ENCODE results near the gene FARS2. TPM values are rescaled to one million over a fixed set of nuclear protein-coding genes. Genes with fewer than 3 reads are reported as not detected.

FARS2 gene
- total and polyA plus RNA-seq, 2 donors (not counting 3 experiments of a cell fraction or from before 2014, with no cell fraction given) = 20.2 to 20.5 TPM

DNA sequence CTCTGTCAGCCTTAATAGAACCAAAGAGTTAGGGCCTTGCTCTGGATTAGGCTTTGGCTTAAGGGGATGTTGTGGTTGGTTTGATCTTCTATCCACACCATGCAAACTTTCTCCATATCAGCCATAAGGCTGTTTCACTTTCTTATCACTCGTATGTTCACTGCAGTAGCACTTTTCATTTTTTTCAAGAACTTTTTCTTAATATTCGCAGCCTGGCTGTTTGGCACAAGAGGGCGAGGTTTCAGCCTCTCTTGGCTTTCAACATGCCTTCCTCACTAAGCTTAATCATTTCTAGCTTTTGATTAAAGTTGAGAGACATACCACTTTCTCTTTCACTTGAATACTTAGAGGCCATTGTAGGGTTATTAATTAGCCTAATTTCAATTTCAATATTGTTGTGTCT, 552.3 kb downstream of the FARS2 start:
- TF ChIP-seq, protein P1, sequence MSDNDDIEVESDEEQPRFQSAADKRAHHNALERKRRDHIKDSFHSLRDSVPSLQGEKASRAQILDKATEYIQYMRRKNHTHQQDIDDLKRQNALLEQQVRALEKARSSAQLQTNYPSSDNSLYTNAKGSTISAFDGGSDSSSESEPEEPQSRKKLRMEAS (IDR thresholded peaks at IDR 0.05; ENCODE audit: insufficient read depth, insufficient read length) = no peak
- TF ChIP-seq POLR2AphosphoS5 (IDR thresholded peaks at IDR 0.05; ENCODE audit: insufficient read depth, low read depth, low read length) = no peak
- TF ChIP-seq GATA2 (IDR thresholded peaks at IDR 0.05; ENCODE audit: insufficient read depth, insufficient read length, low read depth, low read length) = no peak
- no peak for TF ChIP-seq EZH2 (IDR thresholded peaks at IDR 0.05; ENCODE audit: borderline replicate concordance, low read depth, low read length, severe bottlenecking)
- TF ChIP-seq, protein P2, sequence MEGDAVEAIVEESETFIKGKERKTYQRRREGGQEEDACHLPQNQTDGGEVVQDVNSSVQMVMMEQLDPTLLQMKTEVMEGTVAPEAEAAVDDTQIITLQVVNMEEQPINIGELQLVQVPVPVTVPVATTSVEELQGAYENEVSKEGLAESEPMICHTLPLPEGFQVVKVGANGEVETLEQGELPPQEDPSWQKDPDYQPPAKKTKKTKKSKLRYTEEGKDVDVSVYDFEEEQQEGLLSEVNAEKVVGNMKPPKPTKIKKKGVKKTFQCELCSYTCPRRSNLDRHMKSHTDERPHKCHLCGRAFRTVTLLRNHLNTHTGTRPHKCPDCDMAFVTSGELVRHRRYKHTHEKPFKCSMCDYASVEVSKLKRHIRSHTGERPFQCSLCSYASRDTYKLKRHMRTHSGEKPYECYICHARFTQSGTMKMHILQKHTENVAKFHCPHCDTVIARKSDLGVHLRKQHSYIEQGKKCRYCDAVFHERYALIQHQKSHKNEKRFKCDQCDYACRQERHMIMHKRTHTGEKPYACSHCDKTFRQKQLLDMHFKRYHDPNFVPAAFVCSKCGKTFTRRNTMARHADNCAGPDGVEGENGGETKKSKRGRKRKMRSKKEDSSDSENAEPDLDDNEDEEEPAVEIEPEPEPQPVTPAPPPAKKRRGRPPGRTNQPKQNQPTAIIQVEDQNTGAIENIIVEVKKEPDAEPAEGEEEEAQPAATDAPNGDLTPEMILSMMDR (IDR thresholded peaks at IDR 0.05; ENCODE audit: extremely low read depth in 1 of 2, insufficient read depth in 1 of 2, low read depth in 1 of 2, low read length in 2 of 2) = no peak
- TF ChIP-seq FOS (IDR thresholded peaks at IDR 0.05; ENCODE audit: borderline replicate concordance, insufficient read depth, low read length) = no peak
- no peak for TF ChIP-seq MYC (IDR thresholded peaks at IDR 0.05; ENCODE audit: low read depth, low read length)
- TF ChIP-seq JUN (IDR thresholded peaks at IDR 0.05; ENCODE audit: borderline replicate concordance, insufficient read depth, insufficient read length, low read depth) = no peak
- no peak for TF ChIP-seq POLR2A (IDR thresholded peaks at IDR 0.05; ENCODE audit: low read depth, low read length)
- no peak overlapping the region for H3K9ac ChIP-seq (replicated peaks; ENCODE audit: extremely low read depth, insufficient read depth, low read length)
- intact Hi-C loops (cut with micrococcal nuclease) = no loop called here
- POLR2A ChIA-PET = no interaction called here
- no TSS peak for BruUV-seq (replicated peaks)
- no peak overlapping the region for H3K4me2 ChIP-seq (ENCODE audit: insufficient read depth, low read length)
- no peaks in the 10 kb centered on the region for H3K36me3 ChIP-seq (ENCODE audit: control insufficient read depth in 2 of 2, extremely low read depth in 1 of 2, insufficient read depth in 2 of 2, low read length in 2 of 2)
- H3K27me3 ChIP-seq (ENCODE audit: control insufficient read depth in 2 of 2, insufficient read depth in 2 of 2, low read length in 2 of 2) = no peaks in the 10 kb centered on the region
- no peak for DNase-seq (ENCODE audit: low read depth, low spot score)
- FAIRE-seq = no peak
- no peak overlapping the region for H3K4me3 ChIP-seq (replicated peaks in 1 of 3; ENCODE audit: insufficient read depth in 1 of 3, low read depth in 1 of 3, low read length in 3 of 3)
- H4K20me1 ChIP-seq (replicated peaks; ENCODE audit: control insufficient read depth, extremely low read depth, insufficient read depth, low read length) = no peaks in the 10 kb centered on the region
- no peaks in the 10 kb centered on the region for H3K79me2 ChIP-seq (ENCODE audit: control insufficient read depth, insufficient read depth, low read length)
- no peaks in the 10 kb centered on the region for H3K9me1 ChIP-seq (replicated peaks; ENCODE audit: control insufficient read depth, extremely low read depth, insufficient read depth, low read length)
- no peak overlapping the region for H2AFZ ChIP-seq (ENCODE audit: low read depth, low read length)
- dilution Hi-C loops (cut with MboI; ENCODE audit: extremely low pct_ligation_motif_present, low sequenced_read_pairs) = no loop called here
- no peaks in the 10 kb centered on the region for H3K4me1 ChIP-seq (ENCODE audit: control insufficient read depth, extremely low read depth, insufficient read depth, low read length)
- CTCF ChIA-PET = no interaction called here
- H3K27ac ChIP-seq (ENCODE audit: insufficient read depth, low read depth, low read length) = no peak overlapping the region
- no peaks in the 10 kb centered on the region for H3K9me3 ChIP-seq (replicated peaks; ENCODE audit: control insufficient read depth, insufficient read depth, low read length)
